Measurements from ENCODE around the gene MARF1.

Gene MARF1

GRCh38 chr16:15617901-15618300 is 25.1 kb downstream of the MARF1 start:
- H3K4me3 ChIP-seq (ENCODE audit: low read depth, low read length), result no peak overlapping the region
- no peak for TF ChIP-seq CTCF (IDR thresholded peaks at IDR 0.05; ENCODE audit: borderline replicate concordance, insufficient read depth, low read depth, low read length)

GRCh38 chr16:15616475-15617165 is 26.3 kb downstream of the MARF1 start:
- no peak overlapping the region for H3K4me3 ChIP-seq (ENCODE audit: low read depth, low read length)
- no peak for TF ChIP-seq CTCF (IDR thresholded peaks at IDR 0.05; ENCODE audit: borderline replicate concordance, insufficient read depth, low read depth, low read length)

- TF ChIP-seq CTCF (IDR thresholded peaks at IDR 0.05; ENCODE audit: borderline replicate concordance, insufficient read depth, low read depth, low read length), result no peak
- H3K4me3 ChIP-seq (ENCODE audit: low read depth, low read length), result no peak overlapping the region
Observed at GRCh38 chr16:15616012-15616411, 26.9 kb downstream of the MARF1 start.

- TF ChIP-seq CTCF (IDR thresholded peaks at IDR 0.05; ENCODE audit: borderline replicate concordance, insufficient read depth, low read depth, low read length), result no peak
- no peak overlapping the region for H3K4me3 ChIP-seq (ENCODE audit: low read depth, low read length)
Observed at GRCh38 chr16:15613676-15614075, 29.3 kb downstream of the MARF1 start.

GRCh38 chr16:15611610-15612009 is 31.3 kb downstream of the MARF1 start:
- no peak for TF ChIP-seq CTCF (IDR thresholded peaks at IDR 0.05; ENCODE audit: borderline replicate concordance, insufficient read depth, low read depth, low read length)
- H3K4me3 ChIP-seq (ENCODE audit: low read depth, low read length), result no peak overlapping the region

- no peak for TF ChIP-seq CTCF (IDR thresholded peaks at IDR 0.05; ENCODE audit: borderline replicate concordance, insufficient read depth, low read depth, low read length)
- no peak overlapping the region for H3K4me3 ChIP-seq (ENCODE audit: low read depth, low read length)
Observed at GRCh38 chr16:15610369-15610871, 32.5 kb downstream of the MARF1 start.

- no peak overlapping the region for H3K4me3 ChIP-seq (ENCODE audit: low read depth, low read length)
- TF ChIP-seq CTCF (IDR thresholded peaks at IDR 0.05; ENCODE audit: borderline replicate concordance, insufficient read depth, low read depth, low read length), result no peak
Observed at GRCh38 chr16:15609286-15609649, 33.7 kb downstream of the MARF1 start.
